GM12878 (cell line): ENCODE measurements around the gene INHBA. TPM values are rescaled to one million over a fixed set of nuclear protein-coding genes. Genes with fewer than 3 reads are reported as not detected.

ENCODE experiments used
- ATAC-seq: fragments of 200-7000 bp; cut with Tn5 transposase; 3 replicates; pipeline ENCODE4 v1.9.1; 2020; ENCODE audit warnings: mild to moderate bottlenecking, moderate library complexity
- BruUV-seq: library from RNA; stranded (reverse); fragments of 400-500 nt; replicated peaks from 2 replicates; lab custom pipeline; 2021; lab: Mats Ljungman, UMichigan
- CTCF ChIA-PET: fragments of 300-600 bp; sonication (Branson Sonifier 250); formaldehyde crosslinking; extraction: SDS; loops from one replicate; lab custom pipeline; 2021; ENCODE audit warnings: inconsistent platforms; lab: Yijun Ruan, JAX
- POLR2A ChIA-PET: fragments of 350-600 bp; formaldehyde crosslinking; extraction: SDS; loops from one replicate; lab custom pipeline; 2021; ENCODE audit warnings: inconsistent platforms; lab: Charles Lee
- RAD21 ChIA-PET: fragments of 300-600 bp; sonication (Branson Sonifier 250); formaldehyde crosslinking; loops from one replicate; lab custom pipeline; 2023; ENCODE audit warnings: antibody characterized with exemption; ENCODE audit not compliant: unreplicated experiment; lab: Charles Lee
- SMC1A ChIA-PET: fragments of 300-600 bp; sonication (Branson Sonifier 250); formaldehyde crosslinking; loops from one replicate; lab custom pipeline; 2023; ENCODE audit not compliant: unreplicated experiment, uncharacterized antibody; lab: Charles Lee
- DNase-seq: peaks from one replicate; pipeline ENCODE4 v3.0.0-alpha.2; 2011; ENCODE audit warnings: low read depth, low spot score
- FAIRE-seq: peaks from 3 replicates; lab custom pipeline; 2011; peaks lifted over from hg19 to GRCh38; lab: Jason Lieb, UNC
- H2AFZ ChIP-seq: 2 replicates; pipeline ENCODE4 v1.6.0; 2011; ENCODE audit warnings: low read depth, low read length, control low read depth; ENCODE audit not compliant: control insufficient read depth
- H3K27ac ChIP-seq: 2 replicates; pipeline ENCODE4 v1.5.1; 2011; ENCODE audit warnings: control low read depth; ENCODE audit not compliant: control insufficient read depth, insufficient read depth
- H3K27me3 ChIP-seq, 2 experiments: replicated peaks in 1 of 2; 2 replicates each; pipeline versions ENCODE4 v1.6.0 to v1.6.1; 2011; ENCODE audit warnings: low read length in 1 of 2; ENCODE audit not compliant: control insufficient read depth in 2 of 2, insufficient read depth in 2 of 2
- H3K36me3 ChIP-seq, 2 experiments: 2 replicates each; pipeline ENCODE4 v1.5.1; 2011; ENCODE audit warnings: low read length in 1 of 2; ENCODE audit not compliant: control insufficient read depth in 2 of 2, insufficient read depth in 2 of 2
- H3K4me1 ChIP-seq: 2 replicates; pipeline ENCODE4 v1.6.1; 2011; ENCODE audit warnings: mild to moderate bottlenecking, low read length, moderate library complexity, mixed read lengths; ENCODE audit not compliant: control insufficient read depth, insufficient read depth
- H3K4me2 ChIP-seq: 2 replicates; pipeline ENCODE4 v1.6.0; 2011; ENCODE audit warnings: control low read depth; ENCODE audit not compliant: control insufficient read depth, insufficient read depth
- H3K4me3 ChIP-seq: fragments of 200-600 bp; sonication (generic); 2 replicates; pipeline ENCODE4 v1.5.1; 2016
- H3K79me2 ChIP-seq: 2 replicates; pipeline ENCODE4 v1.6.0; 2011; ENCODE audit warnings: low read length; ENCODE audit not compliant: control insufficient read depth, insufficient read depth
- H3K9ac ChIP-seq: 2 replicates; pipeline ENCODE4 v1.8.0; 2011; ENCODE audit warnings: low read length, control low read depth, mixed read lengths; ENCODE audit not compliant: control insufficient read depth, insufficient read depth
- H3K9me3 ChIP-seq: replicated peaks from 3 replicates; pipeline ENCODE4 v1.5.1; 2011; ENCODE audit warnings: mild to moderate bottlenecking, low read length; ENCODE audit not compliant: control insufficient read depth, insufficient read depth
- H4K20me1 ChIP-seq: 2 replicates; pipeline ENCODE4 v1.6.0; 2011; ENCODE audit not compliant: control insufficient read depth, insufficient read depth
- CHD4 ChIP-seq: fragments of 200-600 bp; sonication (generic); IDR thresholded peaks from 2 replicates; pipeline ENCODE4 v1.6.1; 2016; ENCODE audit warnings: mild to moderate bottlenecking
- KAT2A ChIP-seq: conservative IDR thresholded peaks from 2 replicates; pipeline ENCODE4 v1.6.1; 2011; ENCODE audit warnings: low read depth, low read length; ENCODE audit not compliant: control insufficient read depth
- MAX ChIP-seq: IDR thresholded peaks from 2 replicates; pipeline ENCODE4 v1.6.1; 2012; ENCODE audit warnings: low read depth, low read length, improper control_type of control experiment
- MYC ChIP-seq: IDR thresholded peaks from 2 replicates; pipeline ENCODE4 v1.6.1; 2011; ENCODE audit warnings: mild to moderate bottlenecking, low read length, moderate library complexity, inconsistent platforms; ENCODE audit not compliant: insufficient read depth, insufficient replicate concordance, insufficient read length, severe bottlenecking
- PML ChIP-seq: IDR thresholded peaks from 2 replicates; pipeline ENCODE4 v1.6.1; 2012; ENCODE audit warnings: low read length, inconsistent platforms
- ZNF207 ChIP-seq: fragments of 450-650 bp; IDR thresholded peaks from 2 replicates; pipeline ENCODE4 v1.6.1; 2014; ENCODE audit warnings: antibody characterized with exemption, mild to moderate bottlenecking, borderline replicate concordance
- WGBS: methylation state at CpG from one replicate; pipeline ENCODE4 v1.1.6; 2016; ENCODE audit warnings: low lambda C conversion rate; ENCODE audit not compliant: insufficient replicate concordance, insufficient coverage; ENCODE audit errors: missing lambda C conversion rate; 5-methylcytosine and 5-hydroxymethylcytosine counted together
- in situ Hi-C: fragments of 300-500 bp; cut with MboI; formaldehyde crosslinking; loops from 9 replicates; pipeline ENCODE4 v1.14.3; 2018; ENCODE audit warnings: mixed read lengths
- intact Hi-C: fragments of 100-400 bp; cut with micrococcal nuclease; formaldehyde crosslinking; loops from one replicate; pipeline ENCODE4 v1.14.2; 2022; ENCODE audit not compliant: unreplicated experiment
- polyA plus RNA-seq, 11 experiments: library from polyadenylated mRNA; depleted of rRNA in 4 of 11; unstranded in 6 of 11; stranded (reverse) in 5 of 11; fragments of >200 nt; fragmentation: Nextera tagmentation in 4 of 11; fragmentation: Illumina TruSeq in 1 of 11; extraction: Ambion mirVana in 4 of 11; extraction: Trizol in 1 of 11; gene quantifications; 1 replicate in 1 of 11; 2 replicates in 10 of 11; pipeline versions ENCODE4 v1.2.1 to v1.2.3, GENCODE V29; 2011 to 2016; ENCODE audit warnings: inconsistent platforms in 2 of 11, missing spikeins in 2 of 11, low read depth in 1 of 11
- total RNA-seq, 4 experiments: library from RNA; depleted of rRNA in 3 of 4; stranded (reverse); fragments of >200 nt in 3 of 4; fragmentation: Illumina TruSeq in 1 of 4; extraction: Trizol in 1 of 4; gene quantifications; 2 replicates each; pipeline versions ENCODE4 v1.2.1 to v1.2.3, GENCODE V29; 2013 to 2021
- TF ChIP-seq, protein P1 (sequence below): fragments of 450-650 bp; IDR thresholded peaks from 2 replicates; pipeline ENCODE4 v1.6.1; 2018; ENCODE audit warnings: borderline replicate concordance, mild to moderate bottlenecking; ENCODE audit not compliant: partially characterized antibody
- TF ChIP-seq, protein P2 (sequence below): fragments of 450-650 bp; IDR thresholded peaks from 2 replicates; pipeline ENCODE4 v1.6.1; 2014; ENCODE audit warnings: mild to moderate bottlenecking
- TF ChIP-seq, protein P3 (sequence below): fragments of 450-650 bp; IDR thresholded peaks from 2 replicates; pipeline ENCODE4 v1.6.1; 2017; ENCODE audit warnings: mild to moderate bottlenecking, moderate library complexity
- TF ChIP-seq, protein P4 (sequence below): fragments of 450-650 bp; IDR thresholded peaks from 2 replicates; pipeline ENCODE4 v1.6.1; 2017; ENCODE audit warnings: antibody characterized with exemption, mild to moderate bottlenecking, moderate library complexity

Gene INHBA
- total and polyA plus RNA-seq, 10 of the 15 experiments (the other 5 are each of a cell fraction or from before 2014, with no cell fraction given): 0.04 to 0.05 (median 0.05) TPM; not detected in 6

DNA sequence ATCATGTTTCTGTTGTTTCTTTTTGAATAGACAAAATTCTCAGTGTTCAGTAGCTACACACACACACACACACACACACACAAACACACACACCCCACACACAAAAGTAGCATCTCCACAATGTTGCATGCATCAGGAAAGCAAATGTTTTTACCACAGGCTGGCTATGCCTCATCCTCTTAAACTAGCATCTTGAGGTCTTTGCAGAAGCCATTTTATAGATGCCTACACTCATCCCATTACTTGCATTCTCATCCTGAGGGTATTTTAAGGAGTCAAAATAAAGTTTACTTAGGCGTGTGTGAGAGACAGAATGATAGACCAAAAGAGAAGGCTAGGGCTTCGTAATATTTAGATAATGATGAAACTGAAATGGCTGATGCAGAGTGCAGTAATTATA, 7.9 kb upstream of the INHBA start:
- H3K79me2 ChIP-seq: no peaks in the 10 kb centered on the region
- peaks cover 3% of the 10 kb centered on the region for H3K4me1 ChIP-seq
- no peak for DNase-seq
- ATAC-seq: no peak
- no peak overlapping the region for H2AFZ ChIP-seq
- no peaks in the 10 kb centered on the region for H3K36me3 ChIP-seq
- no peak for FAIRE-seq
- H3K27ac ChIP-seq: no peak overlapping the region
- POLR2A ChIA-PET: no interaction called here
- intact Hi-C loops (loop anchor here (10.0 kb wide), 1 partner anchor 64 kb away; no protein-coding TSS in a partner anchor), in situ Hi-C loops (loop anchor here (25.0 kb wide), 1 partner anchor 1824 kb away; no protein-coding TSS in a partner anchor)
- no peaks in the 10 kb centered on the region for H3K27me3 ChIP-seq
- H3K4me3 ChIP-seq: no peak overlapping the region
- no peaks in the 10 kb centered on the region for H4K20me1 ChIP-seq
- RAD21 ChIA-PET: interaction anchor here (0.7 to 1.5 kb wide), 3 partner anchors 99 to 182 kb away, joined by 3 to 4 read pairs (median 4); no protein-coding TSS in a partner anchor
- WGBS: 48% methylated on average over 2 of the region's 2 CpGs
- H3K4me2 ChIP-seq: no peak overlapping the region
- CTCF ChIA-PET: interaction anchor here (0.7 to 2.5 kb wide), 17 partner anchors 8 to 1815 kb away, joined by 3 to 14 read pairs (median 4); partner anchors contain the start of gene INHBA
- H3K9ac ChIP-seq: no peak overlapping the region
- no peak for TF ChIP-seq MYC
- TF ChIP-seq KAT2A: no peak
- TF ChIP-seq, protein P1, sequence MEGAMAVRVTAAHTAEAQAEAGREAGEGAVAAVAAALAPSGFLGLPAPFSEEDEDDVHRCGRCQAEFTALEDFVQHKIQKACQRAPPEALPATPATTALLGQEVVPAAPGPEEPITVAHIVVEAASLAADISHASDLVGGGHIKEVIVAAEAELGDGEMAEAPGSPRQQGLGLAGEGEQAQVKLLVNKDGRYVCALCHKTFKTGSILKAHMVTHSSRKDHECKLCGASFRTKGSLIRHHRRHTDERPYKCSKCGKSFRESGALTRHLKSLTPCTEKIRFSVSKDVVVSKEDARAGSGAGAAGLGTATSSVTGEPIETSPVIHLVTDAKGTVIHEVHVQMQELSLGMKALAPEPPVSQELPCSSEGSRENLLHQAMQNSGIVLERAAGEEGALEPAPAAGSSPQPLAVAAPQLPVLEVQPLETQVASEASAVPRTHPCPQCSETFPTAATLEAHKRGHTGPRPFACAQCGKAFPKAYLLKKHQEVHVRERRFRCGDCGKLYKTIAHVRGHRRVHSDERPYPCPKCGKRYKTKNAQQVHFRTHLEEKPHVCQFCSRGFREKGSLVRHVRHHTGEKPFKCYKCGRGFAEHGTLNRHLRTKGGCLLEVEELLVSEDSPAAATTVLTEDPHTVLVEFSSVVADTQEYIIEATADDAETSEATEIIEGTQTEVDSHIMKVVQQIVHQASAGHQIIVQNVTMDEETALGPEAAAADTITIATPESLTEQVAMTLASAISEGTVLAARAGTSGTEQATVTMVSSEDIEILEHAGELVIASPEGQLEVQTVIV: no peak
- TF ChIP-seq, protein P2, sequence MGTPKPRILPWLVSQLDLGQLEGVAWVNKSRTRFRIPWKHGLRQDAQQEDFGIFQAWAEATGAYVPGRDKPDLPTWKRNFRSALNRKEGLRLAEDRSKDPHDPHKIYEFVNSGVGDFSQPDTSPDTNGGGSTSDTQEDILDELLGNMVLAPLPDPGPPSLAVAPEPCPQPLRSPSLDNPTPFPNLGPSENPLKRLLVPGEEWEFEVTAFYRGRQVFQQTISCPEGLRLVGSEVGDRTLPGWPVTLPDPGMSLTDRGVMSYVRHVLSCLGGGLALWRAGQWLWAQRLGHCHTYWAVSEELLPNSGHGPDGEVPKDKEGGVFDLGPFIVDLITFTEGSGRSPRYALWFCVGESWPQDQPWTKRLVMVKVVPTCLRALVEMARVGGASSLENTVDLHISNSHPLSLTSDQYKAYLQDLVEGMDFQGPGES: no peak
- TF ChIP-seq MAX: no peak
- TF ChIP-seq, protein P3, sequence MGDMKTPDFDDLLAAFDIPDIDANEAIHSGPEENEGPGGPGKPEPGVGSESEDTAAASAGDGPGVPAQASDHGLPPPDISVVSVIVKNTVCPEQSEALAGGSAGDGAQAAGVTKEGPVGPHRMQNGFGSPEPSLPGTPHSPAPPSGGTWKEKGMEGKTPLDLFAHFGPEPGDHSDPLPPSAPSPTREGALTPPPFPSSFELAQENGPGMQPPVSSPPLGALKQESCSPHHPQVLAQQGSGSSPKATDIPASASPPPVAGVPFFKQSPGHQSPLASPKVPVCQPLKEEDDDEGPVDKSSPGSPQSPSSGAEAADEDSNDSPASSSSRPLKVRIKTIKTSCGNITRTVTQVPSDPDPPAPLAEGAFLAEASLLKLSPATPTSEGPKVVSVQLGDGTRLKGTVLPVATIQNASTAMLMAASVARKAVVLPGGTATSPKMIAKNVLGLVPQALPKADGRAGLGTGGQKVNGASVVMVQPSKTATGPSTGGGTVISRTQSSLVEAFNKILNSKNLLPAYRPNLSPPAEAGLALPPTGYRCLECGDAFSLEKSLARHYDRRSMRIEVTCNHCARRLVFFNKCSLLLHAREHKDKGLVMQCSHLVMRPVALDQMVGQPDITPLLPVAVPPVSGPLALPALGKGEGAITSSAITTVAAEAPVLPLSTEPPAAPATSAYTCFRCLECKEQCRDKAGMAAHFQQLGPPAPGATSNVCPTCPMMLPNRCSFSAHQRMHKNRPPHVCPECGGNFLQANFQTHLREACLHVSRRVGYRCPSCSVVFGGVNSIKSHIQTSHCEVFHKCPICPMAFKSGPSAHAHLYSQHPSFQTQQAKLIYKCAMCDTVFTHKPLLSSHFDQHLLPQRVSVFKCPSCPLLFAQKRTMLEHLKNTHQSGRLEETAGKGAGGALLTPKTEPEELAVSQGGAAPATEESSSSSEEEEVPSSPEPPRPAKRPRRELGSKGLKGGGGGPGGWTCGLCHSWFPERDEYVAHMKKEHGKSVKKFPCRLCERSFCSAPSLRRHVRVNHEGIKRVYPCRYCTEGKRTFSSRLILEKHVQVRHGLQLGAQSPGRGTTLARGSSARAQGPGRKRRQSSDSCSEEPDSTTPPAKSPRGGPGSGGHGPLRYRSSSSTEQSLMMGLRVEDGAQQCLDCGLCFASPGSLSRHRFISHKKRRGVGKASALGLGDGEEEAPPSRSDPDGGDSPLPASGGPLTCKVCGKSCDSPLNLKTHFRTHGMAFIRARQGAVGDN: no peak
- TF ChIP-seq ZNF207: no peak
- TF ChIP-seq, protein P4, sequence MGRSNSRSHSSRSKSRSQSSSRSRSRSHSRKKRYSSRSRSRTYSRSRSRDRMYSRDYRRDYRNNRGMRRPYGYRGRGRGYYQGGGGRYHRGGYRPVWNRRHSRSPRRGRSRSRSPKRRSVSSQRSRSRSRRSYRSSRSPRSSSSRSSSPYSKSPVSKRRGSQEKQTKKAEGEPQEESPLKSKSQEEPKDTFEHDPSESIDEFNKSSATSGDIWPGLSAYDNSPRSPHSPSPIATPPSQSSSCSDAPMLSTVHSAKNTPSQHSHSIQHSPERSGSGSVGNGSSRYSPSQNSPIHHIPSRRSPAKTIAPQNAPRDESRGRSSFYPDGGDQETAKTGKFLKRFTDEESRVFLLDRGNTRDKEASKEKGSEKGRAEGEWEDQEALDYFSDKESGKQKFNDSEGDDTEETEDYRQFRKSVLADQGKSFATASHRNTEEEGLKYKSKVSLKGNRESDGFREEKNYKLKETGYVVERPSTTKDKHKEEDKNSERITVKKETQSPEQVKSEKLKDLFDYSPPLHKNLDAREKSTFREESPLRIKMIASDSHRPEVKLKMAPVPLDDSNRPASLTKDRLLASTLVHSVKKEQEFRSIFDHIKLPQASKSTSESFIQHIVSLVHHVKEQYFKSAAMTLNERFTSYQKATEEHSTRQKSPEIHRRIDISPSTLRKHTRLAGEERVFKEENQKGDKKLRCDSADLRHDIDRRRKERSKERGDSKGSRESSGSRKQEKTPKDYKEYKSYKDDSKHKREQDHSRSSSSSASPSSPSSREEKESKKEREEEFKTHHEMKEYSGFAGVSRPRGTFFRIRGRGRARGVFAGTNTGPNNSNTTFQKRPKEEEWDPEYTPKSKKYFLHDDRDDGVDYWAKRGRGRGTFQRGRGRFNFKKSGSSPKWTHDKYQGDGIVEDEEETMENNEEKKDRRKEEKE: no peak
- TF ChIP-seq PML: no peak
- TF ChIP-seq CHD4: no peak
- no peaks in the 10 kb centered on the region for H3K9me3 ChIP-seq
- BruUV-seq: no TSS peak
- SMC1A ChIA-PET: interaction anchor here (0.7 to 2.5 kb wide), 10 partner anchors 15 to 708 kb away, joined by 3 to 8 read pairs (median 4); no protein-coding TSS in a partner anchor
